GM18861 (cell line): ENCODE measurements around the gene RNF115.
"Not testable (repeated sequence)": the region's sequence is repeated elsewhere in the genome, so short reads cannot be mapped to it uniquely, and the experiment has no call there.

ENCODE experiments used
- ATAC-seq: cut with Tn5 transposase; IDR thresholded peaks from one replicate; pipeline ENCODE4 v1.9.1; 2021; ENCODE audit not compliant: unreplicated experiment

The RNF115 gene

DNA sequence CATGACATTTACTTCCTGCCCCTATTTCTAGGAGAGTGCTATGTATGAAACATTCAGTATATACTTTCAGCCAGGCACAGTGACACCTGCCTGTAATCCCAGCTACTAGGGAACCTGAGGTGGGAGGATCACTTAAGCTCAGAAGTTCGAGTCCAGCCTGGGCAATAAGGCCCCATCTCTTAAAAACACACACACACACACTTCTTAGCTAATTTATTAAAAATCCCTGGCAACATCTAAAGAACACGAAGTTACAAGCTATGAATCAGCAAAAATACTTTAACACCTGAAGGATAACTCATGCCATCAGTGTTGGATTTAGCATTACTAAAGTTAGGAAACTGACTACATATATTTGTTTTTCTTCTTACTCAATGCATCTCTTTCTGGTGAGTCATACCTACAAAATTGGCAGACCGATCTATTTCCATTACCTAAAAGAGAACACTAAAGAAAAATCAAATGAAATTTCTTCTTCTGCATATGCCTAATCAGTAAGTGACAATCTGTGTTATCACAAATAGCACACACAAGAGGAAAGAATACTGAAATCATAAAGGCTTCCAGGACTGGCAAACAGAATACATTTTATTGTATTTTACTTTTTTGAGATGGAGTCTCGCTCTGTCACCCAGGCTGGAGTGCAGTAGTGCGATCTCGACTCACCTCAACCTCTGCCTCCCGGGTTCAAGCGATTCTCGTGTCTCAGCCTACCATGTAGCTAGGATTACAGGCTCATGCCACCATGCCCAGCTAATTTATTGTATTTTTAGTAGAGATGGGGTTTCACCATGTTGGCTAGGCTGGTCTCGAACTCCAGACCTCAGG is 41.4 kb downstream of the RNF115 start:
- no peak for ATAC-seq

DNA sequence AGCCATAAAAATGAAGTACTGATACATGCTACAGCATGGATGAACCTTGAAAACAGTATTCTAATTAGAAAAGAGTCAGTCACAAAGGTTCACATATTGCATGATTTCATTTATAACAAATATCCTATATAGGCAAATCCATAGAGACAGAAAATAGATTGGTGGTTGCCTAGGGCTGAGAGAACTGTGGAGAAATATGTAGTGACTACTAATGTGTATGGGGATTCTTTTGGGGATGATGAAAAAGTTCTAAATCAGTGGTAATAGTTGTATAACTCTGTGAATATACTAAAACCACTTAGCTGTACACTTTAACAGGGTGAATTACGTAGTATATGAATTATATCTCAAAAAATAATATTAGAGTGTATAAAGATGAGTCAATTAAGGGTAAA is 45.8 kb downstream of the RNF115 start:
- ATAC-seq = no peak

DNA sequence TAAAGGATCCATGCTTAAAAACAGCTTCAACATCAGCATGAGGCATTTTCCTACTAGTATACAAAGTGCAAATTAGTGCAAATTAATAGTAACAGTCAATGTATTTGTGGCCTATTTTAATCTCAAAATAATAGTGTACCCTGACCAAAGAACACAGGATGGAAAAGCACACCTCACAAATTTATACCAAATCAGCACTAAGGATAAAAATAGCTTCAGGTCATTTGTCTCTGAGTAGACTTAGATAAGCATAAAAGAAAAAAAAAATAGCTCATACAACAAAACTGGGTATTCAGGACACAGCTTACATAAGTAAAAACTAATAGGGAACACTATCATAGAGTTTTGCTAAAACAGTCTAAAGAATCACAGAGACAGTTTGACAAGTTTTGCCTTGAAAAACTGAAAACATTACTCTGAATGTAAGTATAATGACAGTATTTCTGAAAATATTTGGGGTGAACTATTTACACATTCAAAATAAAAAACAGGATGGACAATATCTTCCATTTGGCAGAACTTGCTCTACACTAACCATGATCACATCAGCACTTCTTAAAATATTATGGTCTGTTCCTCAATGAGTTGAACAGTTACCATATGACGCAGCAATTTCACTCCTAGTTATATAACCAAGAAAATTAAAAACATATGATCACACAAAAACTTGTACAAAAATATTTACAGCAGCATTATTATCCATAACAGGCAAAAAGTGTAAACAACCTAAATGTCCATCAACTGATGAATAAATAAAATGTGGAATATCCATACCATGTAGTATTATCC is 46.3 kb downstream of the RNF115 start:
- ATAC-seq = no peak

DNA sequence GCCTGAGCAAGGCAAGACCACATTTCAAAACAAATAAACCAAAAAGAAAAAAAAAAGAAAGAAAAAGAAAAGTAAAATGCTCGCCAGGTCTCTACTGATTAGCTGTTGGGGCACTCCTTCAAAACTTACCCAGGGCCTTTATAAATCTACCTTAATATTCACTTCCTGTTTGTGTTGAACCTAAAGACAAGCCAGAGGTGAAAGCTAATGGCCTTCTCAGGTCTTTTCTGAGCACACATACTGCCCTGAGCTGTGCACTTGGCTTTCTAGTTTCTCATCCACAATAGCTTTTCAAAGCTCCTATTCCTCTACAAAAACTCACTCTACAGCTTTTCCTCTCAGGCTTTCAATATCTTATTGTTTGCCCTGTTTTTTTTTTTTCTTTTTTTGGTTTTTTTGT is 50.5 kb downstream of the RNF115 start:
- no peak for ATAC-seq

DNA sequence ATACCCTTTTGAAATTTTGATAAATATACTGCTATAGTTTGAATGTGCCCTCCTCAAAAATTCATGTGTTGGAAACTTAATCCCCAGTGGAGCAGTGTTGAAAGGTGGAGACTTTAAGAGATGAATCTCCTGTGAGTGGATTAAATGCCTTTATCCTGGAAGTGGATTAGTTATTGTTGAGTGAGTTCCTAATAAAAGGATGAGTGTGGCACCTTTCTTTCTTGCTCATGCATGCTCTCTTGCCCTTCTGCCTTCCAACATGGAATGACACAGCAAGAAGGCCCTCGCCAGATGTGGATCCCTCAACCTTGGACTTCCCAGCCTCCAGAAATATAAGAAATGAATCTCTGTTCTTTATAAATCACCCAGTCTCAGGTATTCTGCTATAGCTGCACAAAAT is 52.8 kb downstream of the RNF115 start:
- no peak for ATAC-seq

DNA sequence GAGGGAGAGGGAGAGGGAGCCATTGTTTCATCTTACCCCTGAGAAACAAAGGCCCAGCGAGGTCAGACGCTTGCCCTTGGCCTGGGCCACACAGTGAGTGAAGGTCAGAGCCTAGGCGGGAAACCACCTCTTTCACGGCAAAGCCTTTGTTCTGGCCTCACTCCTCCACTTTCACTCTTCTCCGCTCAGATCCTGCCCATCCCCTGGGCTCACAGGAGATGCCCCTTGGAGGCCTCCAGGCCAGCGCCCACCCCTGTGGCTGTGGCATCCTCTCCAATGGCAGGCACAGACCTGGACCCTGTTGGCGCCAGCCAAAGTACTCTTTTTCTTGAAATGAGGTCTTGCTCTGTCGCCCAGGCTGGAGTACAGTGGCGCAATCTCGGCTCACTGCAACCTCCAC is 55.9 kb downstream of the RNF115 start:
- ATAC-seq = not testable (repeated sequence)

DNA sequence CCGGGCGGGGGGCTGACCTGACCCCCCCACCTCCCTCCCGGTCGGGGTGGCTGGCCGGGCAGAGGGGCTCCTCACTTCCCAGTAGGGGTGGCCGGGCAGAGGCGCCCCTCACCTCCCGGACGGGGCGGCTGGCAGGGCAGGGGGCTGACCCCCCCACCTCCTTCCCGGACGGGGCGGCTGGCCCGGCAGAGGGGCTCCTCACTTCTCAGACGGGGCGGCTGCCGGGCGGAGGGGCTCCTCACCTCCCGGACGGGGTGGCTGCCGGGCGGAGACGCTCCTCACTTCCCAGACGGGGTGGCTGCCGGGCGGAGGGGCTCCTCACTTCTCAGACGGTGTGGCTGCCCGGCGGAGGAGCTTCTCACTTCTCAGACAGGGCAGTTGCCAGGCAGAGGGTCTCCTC is 57.0 kb downstream of the RNF115 start:
- ATAC-seq = not testable (repeated sequence)

DNA sequence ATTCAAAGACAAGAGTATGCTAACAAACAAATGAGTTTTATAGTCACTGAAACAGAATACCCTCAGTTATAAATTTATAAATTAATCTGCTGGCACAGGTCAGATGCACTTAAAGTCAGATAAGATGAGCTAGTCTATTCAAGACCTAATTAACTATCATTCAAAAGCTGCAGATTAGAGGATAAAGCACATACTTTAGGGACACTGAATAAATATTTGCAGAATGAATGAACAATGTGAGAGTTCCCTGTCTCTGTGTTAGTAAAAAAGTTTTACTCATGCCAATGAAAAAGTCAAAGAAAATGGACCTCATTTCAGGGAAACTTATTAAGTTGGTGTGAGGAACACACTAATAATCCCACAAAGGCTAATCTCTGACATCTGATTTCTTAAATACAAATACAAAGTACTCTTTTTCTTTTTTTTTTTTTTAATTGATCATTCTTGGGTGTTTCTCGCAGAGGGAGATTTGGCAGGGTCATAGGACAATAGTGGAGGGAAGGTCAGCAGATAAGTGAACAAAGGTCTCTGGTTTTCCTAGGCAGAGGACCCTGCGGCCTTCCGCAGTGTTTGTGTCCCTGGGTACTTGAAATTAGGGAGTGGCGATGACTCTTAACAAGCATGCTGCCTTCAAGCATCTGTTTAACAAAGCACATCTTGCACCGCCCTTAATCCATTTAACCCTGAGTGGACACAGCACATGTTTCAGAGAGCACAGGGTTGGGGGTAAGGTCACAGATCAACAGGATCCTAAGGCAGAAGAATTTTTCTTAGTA is 58.1 kb downstream of the RNF115 start:
- ATAC-seq = not testable (repeated sequence)

DNA sequence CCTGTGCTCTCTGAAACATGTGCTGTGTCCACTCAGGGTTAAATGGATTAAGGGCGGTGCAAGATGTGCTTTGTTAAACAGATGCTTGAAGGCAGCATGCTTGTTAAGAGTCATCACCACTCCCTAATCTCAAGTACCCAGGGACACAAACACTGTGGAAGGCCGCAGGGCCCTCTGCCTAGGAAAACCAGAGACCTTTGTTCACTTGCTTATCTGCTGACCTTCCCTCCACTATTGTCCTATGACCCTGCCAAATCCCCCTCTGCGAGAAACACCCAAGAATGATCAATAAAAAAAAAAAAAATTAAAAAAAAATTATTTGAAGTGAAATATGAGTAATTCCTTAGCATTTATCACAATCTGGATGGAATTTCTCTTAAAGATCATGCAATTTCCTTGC is 58.8 kb downstream of the RNF115 start:
- ATAC-seq = not testable (repeated sequence)

DNA sequence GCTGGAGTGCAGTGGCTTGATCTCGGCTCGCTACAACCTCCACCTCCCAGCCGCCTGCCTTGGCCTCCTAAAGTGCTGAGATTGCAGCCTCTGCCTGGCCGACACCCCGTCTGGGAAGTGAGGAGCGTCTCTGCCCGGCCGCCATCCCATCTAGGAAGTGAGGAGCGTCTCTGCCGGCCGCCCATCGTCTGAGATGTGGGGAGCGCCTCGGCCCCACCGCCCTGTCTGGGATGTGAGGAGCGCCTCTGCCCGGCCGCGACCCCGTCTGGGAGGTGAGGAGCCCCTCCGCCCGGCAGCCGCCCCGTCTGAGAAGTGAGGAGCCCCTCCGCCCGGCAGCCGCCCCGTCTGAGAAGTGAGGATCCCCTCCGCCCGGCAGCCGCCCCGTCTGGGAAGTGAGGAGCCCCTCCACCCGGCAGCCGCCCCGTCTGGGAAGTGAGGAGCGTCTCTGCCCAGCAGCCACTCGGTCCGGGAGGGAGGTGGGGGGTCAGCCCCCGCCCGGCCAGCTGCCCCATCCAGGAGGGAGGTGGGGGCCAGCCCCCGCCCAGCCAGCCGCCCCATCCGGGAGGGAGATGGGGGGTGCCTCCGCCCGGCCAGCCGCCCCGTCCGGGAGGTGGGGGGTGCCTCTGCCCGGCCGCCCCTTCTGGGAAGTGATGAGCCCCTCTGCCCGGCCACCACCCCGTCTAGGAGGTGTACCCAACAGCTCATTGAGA is 59.5 kb downstream of the RNF115 start:
- ATAC-seq = not testable (repeated sequence)

DNA sequence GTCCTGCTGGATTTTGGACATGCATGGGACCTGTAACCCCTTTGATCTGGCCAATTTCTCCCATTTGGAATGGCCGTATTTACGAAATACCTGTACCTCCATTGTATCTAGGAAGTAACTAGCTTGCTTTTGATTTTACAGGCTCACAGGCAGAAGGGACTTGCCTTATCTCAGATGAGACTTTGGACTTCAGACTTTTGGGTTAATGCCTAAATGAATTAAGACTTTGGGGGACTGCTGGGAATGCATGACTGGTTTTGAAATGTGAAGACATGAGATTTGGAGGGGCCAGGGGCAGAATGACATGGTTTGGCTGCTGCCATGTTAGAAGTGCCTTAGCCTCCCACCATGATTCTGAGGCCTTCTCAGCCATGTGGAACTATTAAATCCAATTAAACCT is 61.9 kb downstream of the RNF115 start:
- not testable (repeated sequence) for ATAC-seq

DNA sequence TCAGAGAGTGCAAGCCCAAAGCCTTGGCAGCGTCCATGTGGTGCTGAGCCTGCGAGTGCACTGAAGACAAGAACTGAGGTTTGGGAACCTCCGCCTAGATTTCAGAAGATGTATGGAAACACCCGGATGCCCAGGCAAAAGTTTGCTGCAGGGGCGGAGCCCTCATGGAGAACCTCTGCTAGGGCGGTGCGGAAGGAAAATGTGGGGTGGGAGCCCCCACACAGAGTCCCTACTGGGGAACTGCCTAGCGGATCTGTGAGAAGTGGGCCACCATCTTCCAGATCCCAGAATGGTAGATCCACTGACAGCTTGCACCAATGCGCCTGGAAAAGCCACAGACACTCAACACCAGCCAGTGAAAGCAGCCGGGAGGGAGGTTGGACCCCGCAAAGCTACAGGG is 62.4 kb downstream of the RNF115 start:
- ATAC-seq = not testable (repeated sequence)

DNA sequence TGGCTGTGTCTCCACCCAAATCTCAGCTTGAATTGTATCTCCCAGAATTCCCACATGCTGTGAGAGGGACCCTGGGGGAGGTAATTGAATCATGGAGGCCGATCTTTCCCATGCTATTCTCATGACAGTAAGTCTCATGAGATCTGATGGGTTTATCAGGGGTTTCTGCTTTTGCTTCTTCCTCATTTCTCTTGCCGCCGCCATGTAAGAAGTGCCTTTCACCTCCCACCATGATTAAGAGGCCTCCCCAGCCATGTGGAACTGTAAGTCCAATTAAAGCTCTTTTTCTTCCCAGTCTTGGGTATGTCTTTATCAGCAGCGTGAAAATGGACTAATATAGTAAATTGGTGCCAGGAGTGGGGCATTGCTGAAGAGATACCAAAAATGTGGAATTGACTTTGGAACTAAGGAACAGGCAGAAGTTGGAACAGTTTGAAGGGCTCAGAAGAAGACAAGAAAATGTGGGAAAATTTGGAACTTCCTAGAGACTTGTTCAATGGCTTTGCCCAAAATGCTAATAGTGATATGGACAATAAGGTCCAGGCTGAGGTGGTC is 63.4 kb downstream of the RNF115 start:
- not testable (repeated sequence) for ATAC-seq

DNA sequence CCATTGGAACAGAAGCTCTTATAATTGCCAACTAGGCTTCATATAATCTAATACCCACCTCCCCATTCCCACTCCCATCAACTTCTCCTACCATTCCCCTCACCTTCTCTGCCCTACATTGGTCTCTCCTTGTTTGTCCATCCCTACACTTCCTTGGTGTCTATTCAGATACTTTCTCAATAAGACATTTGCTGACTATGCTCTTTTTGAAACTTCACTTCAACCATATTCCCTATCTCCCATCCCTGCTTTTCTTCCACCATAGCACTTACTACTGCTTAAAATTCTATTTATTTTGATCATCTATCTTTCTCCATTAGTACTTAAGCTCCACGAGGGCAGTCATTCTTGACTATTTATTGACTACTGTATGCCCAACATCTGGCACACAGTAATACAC is 64.2 kb downstream of the RNF115 start:
- ATAC-seq = no peak

DNA sequence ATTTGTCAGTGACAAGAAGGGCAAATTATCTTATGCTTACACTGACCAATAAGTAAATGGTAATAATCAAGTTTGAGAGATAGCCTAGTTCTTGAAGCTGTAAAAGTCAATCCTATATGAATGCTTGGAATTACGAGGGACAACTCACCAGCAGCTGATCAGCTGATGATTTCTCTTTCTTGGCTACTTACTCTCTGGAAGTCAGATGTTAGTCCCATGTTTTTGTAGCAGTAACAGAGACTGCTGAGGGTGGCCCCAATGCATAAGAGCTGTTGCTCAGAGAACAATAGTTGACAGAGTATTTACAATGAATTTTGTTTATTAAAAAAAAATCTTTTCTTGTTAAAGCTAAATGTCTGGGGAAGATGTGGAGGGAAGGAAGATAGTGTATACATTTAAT is 65.3 kb downstream of the RNF115 start:
- no peak for ATAC-seq

DNA sequence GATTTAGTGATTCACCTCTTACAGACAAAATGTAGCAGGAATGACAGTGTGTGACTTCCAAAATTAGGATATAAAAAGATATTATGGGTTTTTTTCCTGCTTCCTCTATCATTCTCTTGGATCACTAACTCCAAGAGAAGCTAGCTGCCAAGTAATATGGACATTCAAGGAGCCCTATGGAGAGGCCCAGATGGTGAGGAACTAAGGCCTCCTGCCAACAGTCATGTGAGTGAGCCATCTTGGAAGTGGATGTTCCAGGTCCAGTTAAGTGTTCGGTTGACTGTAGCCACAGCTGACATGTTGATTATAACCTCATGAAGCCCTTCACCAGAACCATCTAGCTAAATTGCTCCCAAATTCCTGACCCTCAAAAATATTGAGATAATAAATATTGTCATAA is 65.8 kb downstream of the RNF115 start:
- ATAC-seq = no peak

DNA sequence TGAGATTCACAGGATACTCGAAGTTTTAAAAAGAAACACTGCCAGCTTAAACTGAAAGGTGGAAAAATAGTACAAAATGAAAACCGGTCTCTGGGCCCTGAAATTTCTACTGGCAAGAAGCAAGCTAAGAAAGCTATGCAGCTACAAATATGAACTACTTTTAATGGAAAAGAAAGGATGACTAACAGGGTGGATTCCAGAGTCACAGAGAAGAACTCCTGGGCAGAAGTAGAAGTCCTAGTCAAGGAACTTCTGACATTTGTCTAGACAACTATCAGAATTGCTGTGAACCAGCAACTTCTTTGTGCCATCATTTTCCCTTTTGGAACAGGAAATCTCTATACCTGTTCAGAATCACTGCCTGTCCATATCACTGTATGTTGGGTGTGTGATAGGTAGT is 66.5 kb downstream of the RNF115 start:
- no peak for ATAC-seq

DNA sequence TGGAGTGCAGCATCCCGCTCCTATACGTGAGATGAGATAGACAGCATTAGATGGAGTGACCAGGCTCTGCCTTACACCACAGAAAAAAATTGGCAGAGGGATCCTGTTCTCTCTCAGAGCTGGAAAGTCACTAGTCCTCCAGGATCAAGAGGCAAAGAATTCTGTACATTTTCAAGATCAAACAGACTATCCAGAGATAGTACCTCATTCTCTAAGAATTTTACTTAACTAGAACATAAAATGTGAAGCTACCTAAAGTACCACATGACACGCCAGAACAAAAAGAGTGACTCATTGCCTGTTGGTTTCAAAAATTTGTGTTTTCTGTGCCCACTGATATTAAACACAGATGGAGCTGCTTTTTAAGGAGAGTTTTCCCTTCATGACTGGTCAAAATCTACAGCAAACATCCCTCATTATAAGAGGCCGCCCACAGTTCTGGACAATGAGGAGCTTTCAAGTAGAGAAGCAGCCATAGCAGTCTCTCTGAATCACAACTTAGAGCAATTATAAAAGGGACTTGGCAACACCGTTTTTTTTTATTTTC is 72.3 kb downstream of the RNF115 start:
- ATAC-seq = no peak

DNA sequence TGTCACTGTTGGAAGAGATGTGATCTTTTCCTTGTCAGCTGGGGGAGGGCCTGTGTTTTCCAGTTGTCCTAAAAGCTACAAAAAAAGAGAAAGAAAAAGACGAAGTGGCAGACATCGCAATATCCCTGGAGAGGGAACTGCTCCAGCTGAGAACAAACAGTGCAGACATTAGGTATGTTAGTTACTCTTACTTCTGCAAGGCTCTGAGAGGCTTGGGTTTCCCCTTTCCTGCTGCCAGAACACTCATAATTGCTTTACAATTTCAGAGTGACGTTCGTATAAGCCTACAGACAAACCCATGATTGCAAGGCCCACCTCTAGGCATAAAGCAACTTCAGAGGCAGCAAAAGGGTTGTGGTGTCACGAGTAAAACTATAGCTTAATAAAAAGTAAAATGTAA is 73.5 kb downstream of the RNF115 start:
- no peak for ATAC-seq
